Thoracic aorta (tissue), 2 donors: ENCODE data around the gene PLA1A. TPM values are rescaled to one million over a fixed set of nuclear protein-coding genes. Genes with fewer than 3 reads are reported as not detected.

Experiments
- ATAC-seq: fragments of 150-250 bp; one replicate; pipeline ENCODE4 v1.8.0; 2017; ENCODE audit warnings: low read depth; ENCODE audit not compliant: insufficient number of reproducible peaks, low FRiP score
- DNase-seq: peaks from one replicate; pipeline ENCODE4 v3.0.0-alpha.2; 2020; ENCODE audit warnings: low spot score
- H3K27ac ChIP-seq, 2 donors: fragments of 200-600 bp; sonication (generic); 1 replicate in 1 of 2; 2 replicates in 1 of 2; pipeline ENCODE4 v1.5.1; 2016; ENCODE audit warnings: mild to moderate bottlenecking in 2 of 2, moderate library complexity in 2 of 2
- H3K27me3 ChIP-seq: fragments of 200-600 bp; sonication (generic); replicated peaks from 2 replicates; pipeline ENCODE4 v1.6.0; 2016; ENCODE audit warnings: mild to moderate bottlenecking; ENCODE audit not compliant: insufficient read depth
- H3K36me3 ChIP-seq: fragments of 200-600 bp; sonication (generic); one replicate; pipeline ENCODE4 v1.5.1; 2016
- H3K4me1 ChIP-seq, 2 donors: fragments of 200-600 bp; sonication (generic); 1 replicate in 1 of 2; 2 replicates in 1 of 2; pipeline versions ENCODE4 v1.5.1 to v1.6.0; 2016; ENCODE audit warnings: low read depth in 2 of 2, mild to moderate bottlenecking in 1 of 2; ENCODE audit not compliant: control insufficient read depth in 1 of 2
- H3K4me3 ChIP-seq: fragments of 200-600 bp; sonication (generic); 2 replicates; pipeline ENCODE4 v1.5.1; 2016; ENCODE audit warnings: mild to moderate bottlenecking
- H3K9me3 ChIP-seq: fragments of 200-600 bp; sonication (generic); 2 replicates; pipeline ENCODE4 v1.5.1; 2016
- total RNA-seq, 2 donors: library from RNA; depleted of rRNA; stranded (reverse); fragments of >200 nt; gene quantifications; one replicate each; pipeline versions ENCODE4 v1.1.0 to v1.2.3, GENCODE V29; 2016
- TF ChIP-seq, protein P1 (sequence below): fragments of 200-600 bp; sonication (generic); IDR thresholded peaks from one replicate; pipeline ENCODE4 v1.5.1; 2019; ENCODE audit warnings: antibody characterized with exemption

Gene PLA1A
- total RNA-seq, 2 donors from 2014 or later: 4.9 to 20.8 TPM

DNA sequence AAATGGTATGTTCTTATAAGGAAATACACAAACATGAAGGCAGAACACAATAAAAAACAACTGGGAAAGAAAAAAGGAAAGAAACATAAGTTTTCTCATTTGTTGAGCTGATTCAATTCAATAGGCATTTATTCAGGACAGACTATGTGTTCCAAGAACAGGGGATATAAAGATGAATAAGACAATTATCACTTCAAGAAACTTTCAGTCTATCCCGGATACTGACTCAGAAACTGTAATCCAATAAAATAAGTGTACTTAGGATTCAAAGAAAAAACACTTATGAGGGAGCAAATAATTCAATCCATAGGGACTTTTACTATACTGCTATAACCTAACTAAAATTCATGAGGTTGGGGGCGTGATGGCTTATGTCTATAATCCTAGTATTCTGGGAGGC is 66.2 kb downstream of the PLA1A start:
- ATAC-seq (no peak), DNase-seq (no peak)
- H3K4me1 ChIP-seq: peaks cover 15 to 55% of the 10 kb centered on the region in 2 donors
- no peak overlapping the region for H3K4me3 ChIP-seq
- peak overlapping the region in 1 of 2 donors; percentile 49 for H3K27ac ChIP-seq
- TF ChIP-seq, protein P1, sequence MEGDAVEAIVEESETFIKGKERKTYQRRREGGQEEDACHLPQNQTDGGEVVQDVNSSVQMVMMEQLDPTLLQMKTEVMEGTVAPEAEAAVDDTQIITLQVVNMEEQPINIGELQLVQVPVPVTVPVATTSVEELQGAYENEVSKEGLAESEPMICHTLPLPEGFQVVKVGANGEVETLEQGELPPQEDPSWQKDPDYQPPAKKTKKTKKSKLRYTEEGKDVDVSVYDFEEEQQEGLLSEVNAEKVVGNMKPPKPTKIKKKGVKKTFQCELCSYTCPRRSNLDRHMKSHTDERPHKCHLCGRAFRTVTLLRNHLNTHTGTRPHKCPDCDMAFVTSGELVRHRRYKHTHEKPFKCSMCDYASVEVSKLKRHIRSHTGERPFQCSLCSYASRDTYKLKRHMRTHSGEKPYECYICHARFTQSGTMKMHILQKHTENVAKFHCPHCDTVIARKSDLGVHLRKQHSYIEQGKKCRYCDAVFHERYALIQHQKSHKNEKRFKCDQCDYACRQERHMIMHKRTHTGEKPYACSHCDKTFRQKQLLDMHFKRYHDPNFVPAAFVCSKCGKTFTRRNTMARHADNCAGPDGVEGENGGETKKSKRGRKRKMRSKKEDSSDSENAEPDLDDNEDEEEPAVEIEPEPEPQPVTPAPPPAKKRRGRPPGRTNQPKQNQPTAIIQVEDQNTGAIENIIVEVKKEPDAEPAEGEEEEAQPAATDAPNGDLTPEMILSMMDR: no peak
- H3K36me3 ChIP-seq: no peaks in the 10 kb centered on the region
- H3K9me3 ChIP-seq: no peaks in the 10 kb centered on the region
- no peaks in the 10 kb centered on the region for H3K27me3 ChIP-seq

DNA sequence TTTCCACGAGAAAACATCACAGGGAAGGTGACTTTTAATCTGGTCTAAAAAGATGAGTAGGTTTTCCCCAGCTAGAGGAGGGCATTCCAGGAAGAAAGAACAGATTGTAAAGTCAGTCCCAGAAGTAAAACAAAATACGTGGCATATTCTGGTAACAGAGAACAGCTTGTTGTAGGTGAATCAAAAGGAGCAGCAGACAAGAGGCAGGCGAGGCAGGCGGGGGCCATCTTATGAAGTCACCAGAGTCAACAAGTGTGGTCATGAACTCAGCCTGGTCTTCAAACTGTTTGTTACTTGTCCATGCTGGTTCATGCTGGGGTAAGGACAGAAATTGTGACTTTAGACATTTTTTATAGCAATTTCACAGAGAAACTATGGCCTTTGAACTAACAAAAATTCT is 66.7 kb downstream of the PLA1A start:
- peaks cover 17 to 50% of the 10 kb centered on the region in 2 donors for H3K4me1 ChIP-seq
- no peak overlapping the region for H3K4me3 ChIP-seq
- no peaks in the 10 kb centered on the region for H3K36me3 ChIP-seq
- no peaks in the 10 kb centered on the region for H3K27me3 ChIP-seq
- TF ChIP-seq, protein P1: no peak
- H3K9me3 ChIP-seq: no peaks in the 10 kb centered on the region
- peak overlapping the region in 1 of 2 donors; percentile 24 for H3K27ac ChIP-seq
- no peak for DNase-seq
- ATAC-seq: no peak

DNA sequence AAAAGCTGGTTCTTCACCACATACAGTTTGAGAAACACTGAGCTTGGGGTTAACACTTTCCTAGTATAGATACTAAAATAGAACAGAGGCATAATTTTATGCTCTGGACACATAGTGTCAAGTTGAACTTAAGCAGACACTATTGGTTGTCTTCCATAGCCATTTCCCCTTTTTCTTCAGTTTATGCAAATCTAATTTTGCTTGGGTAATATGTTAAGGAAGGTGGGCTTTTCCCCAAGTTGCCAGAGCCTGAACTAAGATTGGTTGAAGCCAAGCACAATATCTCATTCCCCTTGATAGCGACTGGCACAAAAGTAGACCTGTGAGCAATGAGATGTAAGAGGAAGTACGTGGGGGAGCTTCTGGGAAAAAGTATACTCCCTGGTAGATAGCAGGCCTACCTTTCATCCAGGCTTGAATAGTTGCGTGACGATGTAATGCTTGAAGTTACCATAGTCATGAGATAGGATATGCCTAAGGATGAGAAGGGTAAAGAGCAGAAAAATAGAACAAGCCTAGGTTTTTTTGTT is 67.2 kb downstream of the PLA1A start:
- no peak for ATAC-seq
- no peak overlapping the region for H3K4me3 ChIP-seq
- no peaks in the 10 kb centered on the region for H3K9me3 ChIP-seq
- no peaks in the 10 kb centered on the region for H3K27me3 ChIP-seq
- H3K36me3 ChIP-seq: no peaks in the 10 kb centered on the region
- DNase-seq: no peak
- TF ChIP-seq, protein P1: no peak
- peak overlapping the region; percentile 10 to 45 for H3K27ac ChIP-seq
- H3K4me1 ChIP-seq: peaks cover 19 to 49% of the 10 kb centered on the region in 2 donors

DNA sequence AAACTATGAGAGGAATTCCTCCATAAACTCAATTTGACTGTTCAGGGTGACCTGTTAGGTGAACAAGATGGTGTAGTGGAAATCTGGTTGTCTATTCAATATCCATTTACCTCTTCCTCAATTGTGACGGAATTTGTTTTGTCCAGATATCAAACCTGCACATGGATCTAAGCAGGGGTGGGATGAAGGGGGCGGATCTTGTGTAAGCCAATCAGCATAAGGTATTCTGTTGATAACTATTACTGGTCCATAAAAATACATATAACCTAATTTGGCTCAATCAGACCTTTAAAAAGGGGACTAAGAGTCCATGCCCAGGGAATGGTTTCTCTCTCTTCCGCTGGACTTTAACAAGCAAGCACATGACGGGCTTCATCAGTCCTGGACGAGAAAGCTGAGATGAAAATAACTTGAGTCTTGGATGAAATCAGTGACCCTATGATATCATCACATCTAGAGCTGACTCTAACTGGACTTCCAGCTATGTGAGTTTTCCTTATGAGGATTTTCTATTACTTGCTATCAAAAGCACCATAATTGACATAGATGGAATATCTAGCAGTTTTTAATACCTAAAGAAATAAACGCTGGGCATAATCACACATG is 68.4 kb downstream of the PLA1A start:
- Histone ChIP-seq H3K9me3 (no peaks in the 10 kb centered on the region), H3K4me1 (peaks cover 13 to 44% of the 10 kb centered on the region in 2 donors), H3K27me3 (no peaks in the 10 kb centered on the region), H3K4me3 (no peak overlapping the region), H3K36me3 (no peaks in the 10 kb centered on the region), H3K27ac (peak overlapping the region; percentile 10 to 45)
- TF ChIP-seq, protein P1: no peak
- peak; percentile 65 for ATAC-seq
- no peak for DNase-seq

DNA sequence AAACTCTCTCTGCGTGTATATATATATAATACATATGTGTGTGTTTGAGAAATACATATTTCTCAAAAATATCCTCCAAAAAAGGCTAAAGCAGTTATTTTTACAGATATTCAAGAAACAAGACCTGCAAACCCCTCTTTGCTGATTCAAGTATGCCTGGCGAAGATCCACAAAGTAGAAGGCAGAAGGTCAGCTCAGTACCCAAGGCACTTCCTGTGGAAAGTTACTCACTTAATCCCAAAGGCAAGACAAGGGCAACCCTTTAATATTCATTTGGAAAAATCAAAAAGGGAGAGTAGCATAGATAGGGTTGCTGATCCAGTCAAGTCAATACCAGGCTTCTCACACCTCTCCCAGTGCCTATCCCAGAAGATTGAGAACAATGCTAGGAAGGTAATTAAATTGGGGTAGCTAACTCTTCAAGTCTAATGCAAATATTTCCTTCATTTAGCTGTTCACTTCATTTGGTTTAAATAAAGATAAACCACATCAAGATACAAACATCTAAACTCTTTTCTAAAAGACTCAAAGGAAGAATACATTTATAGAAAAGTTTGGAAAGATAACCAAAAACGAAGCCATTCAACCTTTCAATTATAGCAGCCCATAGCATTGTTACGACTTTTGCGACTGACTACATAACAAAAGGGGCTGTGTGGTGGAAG is 72.4 kb downstream of the PLA1A start:
- DNase-seq: no peak
- H3K4me1 ChIP-seq: peaks cover 13 to 31% of the 10 kb centered on the region in 2 donors
- no peaks in the 10 kb centered on the region for H3K9me3 ChIP-seq
- TF ChIP-seq, protein P1: no peak
- no peaks in the 10 kb centered on the region for H3K27me3 ChIP-seq
- H3K36me3 ChIP-seq: peaks cover 12% of the 10 kb centered on the region
- ATAC-seq: no peak
- H3K4me3 ChIP-seq: no peak overlapping the region
- peak overlapping the region; percentile 6 to 45 for H3K27ac ChIP-seq
